WTC11 (cell line): ENCODE measurements around the gene AXL.

Source experiments
- GRHL2 ChIP-seq: fragments of 250-450 bp; sonication (Bioruptor Pico); IDR thresholded peaks from 2 replicates; pipeline ENCODE4 v1.8.0; 2022; ENCODE audit warnings: mild to moderate bottlenecking, moderate library complexity; ENCODE audit not compliant: insufficient replicate concordance, severe bottlenecking
- JUN ChIP-seq: sonication (generic); formaldehyde crosslinking; IDR thresholded peaks from 2 replicates; pipeline ENCODE4 v1.8.0; 2023; ENCODE audit warnings: mild to moderate bottlenecking, missing genetic modification reagents
- TF ChIP-seq, protein P1 (sequence below): sonication (generic); formaldehyde crosslinking; IDR thresholded peaks from 2 replicates; pipeline ENCODE4 v1.8.0; 2022; ENCODE audit warnings: mild to moderate bottlenecking, missing genetic modification reagents
- TF ChIP-seq, protein P2 (sequence below): sonication (generic); formaldehyde crosslinking; IDR thresholded peaks from 2 replicates; pipeline ENCODE4 v1.8.0; 2022; ENCODE audit warnings: mild to moderate bottlenecking, missing genetic modification reagents
- TF ChIP-seq, protein P3 (sequence below): sonication (generic); formaldehyde crosslinking; IDR thresholded peaks from 2 replicates; pipeline ENCODE4 v1.8.1; 2023; ENCODE audit warnings: mild to moderate bottlenecking, moderate library complexity, missing genetic modification reagents
- TF ChIP-seq, protein P4 (sequence below): sonication (generic); formaldehyde crosslinking; conservative IDR thresholded peaks from 2 replicates; pipeline ENCODE4 v1.8.1; 2022; ENCODE audit warnings: mild to moderate bottlenecking, missing genetic modification reagents
- TF ChIP-seq, protein P5 (sequence below): fragments of 200-600 bp; IDR thresholded peaks from 2 replicates; pipeline ENCODE4 v1.8.0; 2022; ENCODE audit warnings: antibody characterized with exemption

DNA sequence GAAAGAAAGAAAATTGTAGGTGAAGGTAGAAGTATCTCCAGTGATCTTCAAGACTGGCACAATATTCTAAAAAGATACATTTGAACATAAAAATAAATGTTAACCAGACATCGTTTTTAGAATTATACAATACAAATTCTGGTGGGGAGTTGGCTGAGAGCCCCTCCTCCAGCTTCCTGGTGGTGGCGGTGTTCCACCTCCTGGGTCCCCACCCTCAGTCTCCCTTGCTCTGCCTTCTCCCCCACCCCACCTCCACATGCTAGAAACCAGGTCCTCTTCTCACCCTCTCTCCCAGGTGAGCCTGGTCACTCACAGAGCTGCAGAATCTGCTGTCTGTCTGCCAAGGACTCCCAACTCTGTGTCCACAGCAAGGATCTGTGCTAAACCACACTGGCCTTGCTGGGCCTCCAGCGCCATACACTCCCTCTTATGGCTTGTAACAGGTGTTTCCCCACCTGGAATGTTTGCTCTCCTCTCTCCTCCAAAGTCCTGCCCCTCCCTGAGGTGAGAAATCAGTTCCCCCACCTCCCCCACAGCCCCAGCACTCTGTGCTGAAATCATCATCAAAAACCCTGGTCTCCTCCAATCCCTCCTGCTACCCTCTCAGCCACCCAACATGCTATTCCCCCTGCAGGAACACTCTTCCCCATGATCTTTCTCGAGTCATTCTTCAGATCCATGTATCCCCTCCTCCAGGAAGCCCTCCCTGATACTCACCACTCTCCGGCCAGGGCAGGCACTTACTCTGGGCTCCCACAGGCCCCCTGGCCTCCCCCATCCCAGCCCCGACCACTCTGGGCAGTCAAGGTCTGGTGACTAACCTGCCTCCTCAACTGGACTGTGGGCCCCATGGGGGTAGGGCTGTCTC is 46.5 kb upstream of the AXL start:
- TF ChIP-seq, protein P1, sequence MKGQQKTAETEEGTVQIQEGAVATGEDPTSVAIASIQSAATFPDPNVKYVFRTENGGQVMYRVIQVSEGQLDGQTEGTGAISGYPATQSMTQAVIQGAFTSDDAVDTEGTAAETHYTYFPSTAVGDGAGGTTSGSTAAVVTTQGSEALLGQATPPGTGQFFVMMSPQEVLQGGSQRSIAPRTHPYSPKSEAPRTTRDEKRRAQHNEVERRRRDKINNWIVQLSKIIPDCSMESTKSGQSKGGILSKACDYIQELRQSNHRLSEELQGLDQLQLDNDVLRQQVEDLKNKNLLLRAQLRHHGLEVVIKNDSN (CRISPR knock-in tag), result no peak
- TF ChIP-seq GRHL2 (CRISPR knock-in tag) (no peak), JUN (no peak)
- TF ChIP-seq, protein P2, sequence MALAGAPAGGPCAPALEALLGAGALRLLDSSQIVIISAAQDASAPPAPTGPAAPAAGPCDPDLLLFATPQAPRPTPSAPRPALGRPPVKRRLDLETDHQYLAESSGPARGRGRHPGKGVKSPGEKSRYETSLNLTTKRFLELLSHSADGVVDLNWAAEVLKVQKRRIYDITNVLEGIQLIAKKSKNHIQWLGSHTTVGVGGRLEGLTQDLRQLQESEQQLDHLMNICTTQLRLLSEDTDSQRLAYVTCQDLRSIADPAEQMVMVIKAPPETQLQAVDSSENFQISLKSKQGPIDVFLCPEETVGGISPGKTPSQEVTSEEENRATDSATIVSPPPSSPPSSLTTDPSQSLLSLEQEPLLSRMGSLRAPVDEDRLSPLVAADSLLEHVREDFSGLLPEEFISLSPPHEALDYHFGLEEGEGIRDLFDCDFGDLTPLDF (CRISPR knock-in tag), result no peak
- TF ChIP-seq, protein P3, sequence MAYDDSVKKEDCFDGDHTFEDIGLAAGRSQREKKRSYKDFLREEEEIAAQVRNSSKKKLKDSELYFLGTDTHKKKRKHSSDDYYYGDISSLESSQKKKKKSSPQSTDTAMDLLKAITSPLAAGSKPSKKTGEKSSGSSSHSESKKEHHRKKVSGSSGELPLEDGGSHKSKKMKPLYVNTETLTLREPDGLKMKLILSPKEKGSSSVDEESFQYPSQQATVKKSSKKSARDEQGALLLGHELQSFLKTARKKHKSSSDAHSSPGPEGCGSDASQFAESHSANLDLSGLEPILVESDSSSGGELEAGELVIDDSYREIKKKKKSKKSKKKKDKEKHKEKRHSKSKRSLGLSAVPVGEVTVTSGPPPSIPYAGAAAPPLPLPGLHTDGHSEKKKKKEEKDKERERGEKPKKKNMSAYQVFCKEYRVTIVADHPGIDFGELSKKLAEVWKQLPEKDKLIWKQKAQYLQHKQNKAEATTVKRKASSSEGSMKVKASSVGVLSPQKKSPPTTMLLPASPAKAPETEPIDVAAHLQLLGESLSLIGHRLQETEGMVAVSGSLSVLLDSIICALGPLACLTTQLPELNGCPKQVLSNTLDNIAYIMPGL (CRISPR knock-in tag), result no peak
- TF ChIP-seq, protein P4, sequence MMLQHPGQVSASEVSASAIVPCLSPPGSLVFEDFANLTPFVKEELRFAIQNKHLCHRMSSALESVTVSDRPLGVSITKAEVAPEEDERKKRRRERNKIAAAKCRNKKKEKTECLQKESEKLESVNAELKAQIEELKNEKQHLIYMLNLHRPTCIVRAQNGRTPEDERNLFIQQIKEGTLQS (CRISPR knock-in tag), result no peak
- TF ChIP-seq, protein P5, sequence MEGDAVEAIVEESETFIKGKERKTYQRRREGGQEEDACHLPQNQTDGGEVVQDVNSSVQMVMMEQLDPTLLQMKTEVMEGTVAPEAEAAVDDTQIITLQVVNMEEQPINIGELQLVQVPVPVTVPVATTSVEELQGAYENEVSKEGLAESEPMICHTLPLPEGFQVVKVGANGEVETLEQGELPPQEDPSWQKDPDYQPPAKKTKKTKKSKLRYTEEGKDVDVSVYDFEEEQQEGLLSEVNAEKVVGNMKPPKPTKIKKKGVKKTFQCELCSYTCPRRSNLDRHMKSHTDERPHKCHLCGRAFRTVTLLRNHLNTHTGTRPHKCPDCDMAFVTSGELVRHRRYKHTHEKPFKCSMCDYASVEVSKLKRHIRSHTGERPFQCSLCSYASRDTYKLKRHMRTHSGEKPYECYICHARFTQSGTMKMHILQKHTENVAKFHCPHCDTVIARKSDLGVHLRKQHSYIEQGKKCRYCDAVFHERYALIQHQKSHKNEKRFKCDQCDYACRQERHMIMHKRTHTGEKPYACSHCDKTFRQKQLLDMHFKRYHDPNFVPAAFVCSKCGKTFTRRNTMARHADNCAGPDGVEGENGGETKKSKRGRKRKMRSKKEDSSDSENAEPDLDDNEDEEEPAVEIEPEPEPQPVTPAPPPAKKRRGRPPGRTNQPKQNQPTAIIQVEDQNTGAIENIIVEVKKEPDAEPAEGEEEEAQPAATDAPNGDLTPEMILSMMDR, result no peak
